ENCODE measurements around the gene MED20. TPM values are rescaled to one million over a fixed set of nuclear protein-coding genes. Genes with fewer than 3 reads are reported as not detected.

MED20 gene
- total and polyA plus RNA-seq, 10 of the 15 experiments (the other 5 are each of a cell fraction or from before 2014, with no cell fraction given): 13.4 to 24.8 (median 17.9) TPM

DNA sequence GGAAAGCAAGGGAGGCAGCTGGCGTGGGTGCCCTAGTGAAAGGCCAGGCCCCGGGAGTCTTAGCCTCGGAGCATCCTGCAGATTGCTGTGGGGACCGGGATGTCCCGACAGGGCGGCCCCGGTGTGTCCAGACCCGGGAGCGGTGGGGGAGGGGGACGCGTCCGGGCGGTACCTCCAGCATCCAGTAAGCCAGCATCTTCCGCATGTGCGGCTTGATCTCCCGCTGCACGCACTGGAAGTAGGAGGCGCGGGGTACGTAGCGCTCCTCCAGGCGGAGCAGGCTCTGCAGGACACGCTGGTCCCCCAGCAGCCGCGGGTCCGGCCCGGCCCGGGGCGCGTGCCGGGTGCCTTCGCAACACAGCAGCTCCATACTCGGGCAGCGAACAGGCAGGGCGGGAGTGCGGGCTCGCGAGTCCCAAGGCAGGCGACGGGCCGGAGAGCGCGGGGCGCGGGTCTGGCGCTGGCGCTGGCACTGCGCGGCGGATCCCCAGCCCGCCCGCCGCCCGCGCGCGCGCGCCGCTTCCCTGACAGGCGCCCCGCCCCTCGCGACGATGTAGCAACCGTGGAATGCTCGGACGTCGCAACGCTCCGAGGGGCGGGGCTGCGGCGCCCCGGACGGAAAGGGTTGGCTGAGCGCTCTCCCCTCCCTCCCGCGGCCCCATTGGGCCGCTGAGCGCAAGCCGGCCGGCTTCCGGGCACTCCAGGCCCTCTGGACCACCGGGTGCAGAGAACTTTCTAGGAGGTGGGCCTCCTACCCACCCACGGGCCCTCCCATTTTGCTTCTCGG lies 20.5 kb upstream of the MED20 start, which contains the start of gene CCND3 (continued):
- TF ChIP-seq GATAD2B (conservative IDR thresholded peaks at IDR 0.05; ENCODE audit: low read depth): peak; percentile 80
- peak; percentile 28; the same call in 1 of the 2 replicates for TF ChIP-seq YY1 (IDR thresholded peaks at IDR 0.05; ENCODE audit: low read depth, low read length)
- TF ChIP-seq EP300 (IDR thresholded peaks at IDR 0.05; ENCODE audit: borderline replicate concordance in 1 of 2, control insufficient read depth in 1 of 2, low read depth in 2 of 2, low read length in 2 of 2): no peak
- no peak for TF ChIP-seq ETV6 (conservative IDR thresholded peaks at IDR 0.05 in 1 of 2, IDR thresholded peaks at IDR 0.05 in 1 of 2; ENCODE audit: borderline replicate concordance in 1 of 2, low read depth in 1 of 2)
- TF ChIP-seq, protein P1, sequence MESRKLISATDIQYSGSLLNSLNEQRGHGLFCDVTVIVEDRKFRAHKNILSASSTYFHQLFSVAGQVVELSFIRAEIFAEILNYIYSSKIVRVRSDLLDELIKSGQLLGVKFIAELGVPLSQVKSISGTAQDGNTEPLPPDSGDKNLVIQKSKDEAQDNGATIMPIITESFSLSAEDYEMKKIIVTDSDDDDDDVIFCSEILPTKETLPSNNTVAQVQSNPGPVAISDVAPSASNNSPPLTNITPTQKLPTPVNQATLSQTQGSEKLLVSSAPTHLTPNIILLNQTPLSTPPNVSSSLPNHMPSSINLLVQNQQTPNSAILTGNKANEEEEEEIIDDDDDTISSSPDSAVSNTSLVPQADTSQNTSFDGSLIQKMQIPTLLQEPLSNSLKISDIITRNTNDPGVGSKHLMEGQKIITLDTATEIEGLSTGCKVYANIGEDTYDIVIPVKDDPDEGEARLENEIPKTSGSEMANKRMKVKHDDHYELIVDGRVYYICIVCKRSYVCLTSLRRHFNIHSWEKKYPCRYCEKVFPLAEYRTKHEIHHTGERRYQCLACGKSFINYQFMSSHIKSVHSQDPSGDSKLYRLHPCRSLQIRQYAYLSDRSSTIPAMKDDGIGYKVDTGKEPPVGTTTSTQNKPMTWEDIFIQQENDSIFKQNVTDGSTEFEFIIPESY (IDR thresholded peaks at IDR 0.05): no peak
- TF ChIP-seq ZNF274 (IDR thresholded peaks at IDR 0.05; ENCODE audit: insufficient read depth, insufficient read length): no peak
- no peak for TF ChIP-seq KLF5 (IDR thresholded peaks at IDR 0.05; ENCODE audit: partially characterized antibody)
- peak; percentile 63; the same call in 1 of the 2 replicates for TF ChIP-seq NFYB (IDR thresholded peaks at IDR 0.05; ENCODE audit: insufficient read depth, low read depth, low read length)
- no peak for TF ChIP-seq ZNF384 (IDR thresholded peaks at IDR 0.05; ENCODE audit: borderline replicate concordance, low read depth, low read length)
- TF ChIP-seq SUZ12 (IDR thresholded peaks at IDR 0.05; ENCODE audit: unreplicated experiment): no peak
- TF ChIP-seq, protein P2, sequence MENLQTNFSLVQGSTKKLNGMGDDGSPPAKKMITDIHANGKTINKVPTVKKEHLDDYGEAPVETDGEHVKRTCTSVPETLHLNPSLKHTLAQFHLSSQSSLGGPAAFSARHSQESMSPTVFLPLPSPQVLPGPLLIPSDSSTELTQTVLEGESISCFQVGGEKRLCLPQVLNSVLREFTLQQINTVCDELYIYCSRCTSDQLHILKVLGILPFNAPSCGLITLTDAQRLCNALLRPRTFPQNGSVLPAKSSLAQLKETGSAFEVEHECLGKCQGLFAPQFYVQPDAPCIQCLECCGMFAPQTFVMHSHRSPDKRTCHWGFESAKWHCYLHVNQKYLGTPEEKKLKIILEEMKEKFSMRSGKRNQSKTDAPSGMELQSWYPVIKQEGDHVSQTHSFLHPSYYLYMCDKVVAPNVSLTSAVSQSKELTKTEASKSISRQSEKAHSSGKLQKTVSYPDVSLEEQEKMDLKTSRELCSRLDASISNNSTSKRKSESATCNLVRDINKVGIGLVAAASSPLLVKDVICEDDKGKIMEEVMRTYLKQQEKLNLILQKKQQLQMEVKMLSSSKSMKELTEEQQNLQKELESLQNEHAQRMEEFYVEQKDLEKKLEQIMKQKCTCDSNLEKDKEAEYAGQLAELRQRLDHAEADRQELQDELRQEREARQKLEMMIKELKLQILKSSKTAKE (IDR thresholded peaks at IDR 0.05; ENCODE audit: low read depth, poor library complexity, severe bottlenecking): no peak
- peak; percentile 35; the same call in 1 of the 2 replicates for TF ChIP-seq IKZF1 (conservative IDR thresholded peaks at IDR 0.05)
- TF ChIP-seq NR2F1 (conservative IDR thresholded peaks at IDR 0.05): 0 out of 2 replicates have a peak, but pooled peaks have one; percentile 15
- TF ChIP-seq PAX5 (IDR thresholded peaks at IDR 0.05; ENCODE audit: borderline replicate concordance, low read depth, low read length): no peak
- no peak for TF ChIP-seq HDAC6 (IDR thresholded peaks at IDR 0.05; ENCODE audit: unreplicated experiment)
- no peak for TF ChIP-seq HCFC1 (IDR thresholded peaks at IDR 0.05; ENCODE audit: low read length)
- TF ChIP-seq BMI1 (IDR thresholded peaks at IDR 0.05; ENCODE audit: borderline replicate concordance): no peak
- TF ChIP-seq DPF2 (IDR thresholded peaks at IDR 0.05): peak; percentile 58; the same call in 1 of the 2 replicates
- TF ChIP-seq SIX5 (IDR thresholded peaks at IDR 0.05; ENCODE audit: low read depth, low read length, severe bottlenecking): no peak
- no peak for TF ChIP-seq SRF (IDR thresholded peaks at IDR 0.05; ENCODE audit: low read depth in 2 of 2, low read length in 2 of 2)
- TF ChIP-seq YBX1 (IDR thresholded peaks at IDR 0.05): no peak
- no peak for TF ChIP-seq FOXK2 (IDR thresholded peaks at IDR 0.05)
- peak; percentile 81 for TF ChIP-seq MXI1 (IDR thresholded peaks at IDR 0.05; ENCODE audit: low read depth, low read length)
- TF ChIP-seq SMARCA5 (IDR thresholded peaks at IDR 0.05): no peak; the same call in 1 of the 2 replicates
- TF ChIP-seq SREBF1 (IDR thresholded peaks at IDR 0.05; ENCODE audit: low read length): no peak
- no peak for TF ChIP-seq STAT3 (IDR thresholded peaks at IDR 0.05; ENCODE audit: low read depth, low read length)

All from GM12878 (cell line).